HG03097 (cell line): ENCODE results near the gene MAPK12.
"Not testable (repeated sequence)": the region's sequence is repeated elsewhere in the genome, so short reads cannot be mapped to it uniquely, and the experiment has no call there.

Experiments used
- ATAC-seq: cut with Tn5 transposase; IDR thresholded peaks from one replicate; pipeline ENCODE4 v1.9.1; 2021; ENCODE audit not compliant: unreplicated experiment, low FRiP score

Gene MAPK12

DNA sequence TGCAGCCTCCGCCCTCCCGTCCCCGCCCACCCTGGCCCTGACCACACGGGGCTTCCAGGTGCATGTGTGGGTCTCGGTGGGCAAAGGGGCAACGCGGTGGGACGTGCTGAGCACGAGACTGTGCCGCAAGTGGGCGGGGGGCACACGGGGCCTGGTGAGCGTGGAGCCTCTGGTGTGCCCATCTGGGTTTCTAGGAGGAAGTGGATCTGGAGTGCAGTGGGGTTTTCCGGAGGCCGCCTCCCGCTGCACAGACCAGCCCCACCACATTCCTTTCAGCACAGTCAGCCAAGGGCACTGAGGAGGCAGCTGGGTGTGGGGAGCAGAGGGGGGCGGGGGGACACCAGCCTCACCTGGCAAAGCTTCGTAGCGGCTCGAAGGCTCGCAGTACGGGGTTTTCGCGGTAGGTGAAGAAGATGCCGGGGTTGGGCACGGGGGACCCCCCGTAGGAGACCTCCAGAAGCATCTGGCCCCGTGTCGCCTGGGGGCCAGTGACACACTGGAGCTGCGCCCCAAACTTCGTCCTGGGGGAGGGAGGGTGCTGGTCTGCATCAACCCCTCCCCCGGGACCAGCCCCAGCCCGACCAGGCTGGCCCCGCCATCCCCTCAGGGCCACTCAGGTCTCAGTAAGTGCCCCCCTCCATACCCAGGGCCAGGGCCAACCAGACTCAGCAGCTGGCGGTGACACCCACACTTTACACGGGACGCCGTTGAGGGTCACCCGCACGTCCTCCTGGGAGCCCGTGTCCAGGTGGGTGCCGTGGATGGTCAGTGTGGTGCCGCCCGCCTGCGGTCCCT lies 21.1 kb upstream of the MAPK12 start:
- ATAC-seq, result no peak

DNA sequence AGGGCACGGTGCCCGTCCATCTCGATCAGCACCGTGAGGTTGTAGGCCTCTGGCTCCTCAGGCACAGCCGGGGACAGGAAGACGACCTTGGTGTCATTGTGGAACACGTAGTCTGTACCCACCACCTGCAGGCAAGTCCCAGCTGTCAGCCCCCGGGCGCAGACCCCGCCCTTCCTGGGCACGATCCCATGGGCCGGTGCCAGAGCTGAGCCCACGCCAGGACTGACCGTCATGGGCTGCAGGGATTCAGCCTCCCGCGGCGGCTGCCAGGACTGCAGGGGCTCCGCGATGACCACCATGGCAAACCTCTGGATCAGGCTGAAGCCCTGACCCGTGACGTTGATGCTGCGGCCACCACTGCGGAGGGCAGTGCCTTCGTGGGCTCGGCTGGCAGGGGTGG lies 20.5 kb upstream of the MAPK12 start:
- ATAC-seq, result no peak

DNA sequence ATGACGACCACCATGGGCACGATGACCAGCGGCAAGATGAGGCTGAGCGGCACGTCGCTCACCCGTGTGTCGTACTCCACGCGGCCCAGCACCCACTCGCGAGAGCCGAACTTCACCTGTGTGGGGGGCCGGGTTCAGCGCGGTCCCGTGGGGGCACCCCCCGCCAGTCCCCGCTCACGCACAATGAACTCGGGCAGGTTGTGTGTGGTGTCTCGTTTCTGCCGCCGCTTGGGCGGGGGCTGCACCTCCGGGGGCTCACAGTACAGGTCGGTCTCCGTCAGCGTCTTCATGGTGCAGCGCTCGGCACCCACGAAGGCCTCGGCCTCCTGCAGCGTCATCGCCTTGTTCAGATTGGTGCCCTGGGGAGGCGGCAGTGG lies 19.9 kb upstream of the MAPK12 start:
- no peak for ATAC-seq

DNA sequence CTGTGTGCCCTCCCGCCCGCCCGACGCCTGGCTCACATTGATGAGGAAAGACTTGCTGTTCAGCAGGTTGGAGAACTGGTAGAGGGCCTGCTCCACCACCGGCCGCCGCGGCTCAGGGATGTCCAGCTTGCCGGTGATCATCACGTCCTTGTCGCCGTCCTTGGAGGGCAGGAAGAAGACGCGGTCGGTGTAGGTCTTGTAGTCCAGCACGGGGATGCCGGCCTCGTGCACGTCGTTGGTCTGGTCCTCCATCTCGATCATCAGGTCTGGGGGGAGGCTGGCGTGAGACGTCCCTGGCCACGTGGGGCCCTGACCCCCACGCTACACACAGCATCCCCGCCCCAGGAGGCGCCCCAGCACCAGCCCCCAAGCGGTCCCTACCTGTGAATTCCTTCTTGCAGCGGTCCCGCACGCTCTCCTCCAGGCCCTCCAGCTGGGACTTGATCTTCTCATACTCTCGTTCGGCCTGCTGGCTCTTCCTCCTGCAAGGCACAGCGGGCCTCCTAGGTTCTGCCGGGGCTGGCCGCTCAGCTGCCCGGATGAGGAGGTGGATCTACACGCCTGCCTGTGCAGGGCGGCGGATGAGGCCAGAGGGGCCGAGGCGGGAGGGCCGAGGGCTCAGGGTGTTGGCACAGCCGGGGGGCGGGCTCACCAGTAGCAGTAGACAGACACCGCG lies 19.4 kb upstream of the MAPK12 start:
- no peak for ATAC-seq

DNA sequence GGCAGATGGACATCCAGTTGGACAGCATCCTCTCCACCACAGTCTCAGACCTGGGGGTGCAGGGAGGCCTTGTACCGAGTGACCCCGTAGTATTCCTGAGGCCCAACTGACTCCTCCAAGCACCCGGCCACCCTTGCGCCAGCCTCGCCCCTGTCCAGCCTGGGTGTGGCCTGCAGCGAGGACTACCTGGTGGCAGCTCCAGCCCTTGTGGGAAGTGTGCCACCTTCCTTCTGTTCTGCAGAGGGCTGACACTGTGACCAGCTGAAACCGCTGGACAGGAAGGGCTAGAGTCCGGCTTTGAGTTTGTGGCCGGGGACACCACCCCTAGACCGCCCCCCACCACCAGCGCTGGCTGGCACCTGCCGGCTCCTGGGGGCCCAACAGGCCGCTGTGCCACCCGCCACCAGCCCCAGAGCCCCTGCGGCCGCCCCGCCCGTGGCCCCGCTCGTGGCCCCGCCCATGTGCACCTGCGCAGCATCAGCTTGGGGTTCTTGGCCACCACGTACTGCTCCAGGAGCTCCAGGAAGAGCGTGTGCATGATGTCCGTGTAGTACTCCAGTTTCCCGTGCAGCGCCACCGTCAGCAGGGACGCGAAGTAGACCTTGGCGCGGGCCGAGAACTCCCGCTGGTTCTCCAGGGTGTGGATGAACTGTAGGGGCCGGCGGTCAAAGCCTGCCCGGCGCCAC lies 18.7 kb upstream of the MAPK12 start:
- ATAC-seq, result no peak

DNA sequence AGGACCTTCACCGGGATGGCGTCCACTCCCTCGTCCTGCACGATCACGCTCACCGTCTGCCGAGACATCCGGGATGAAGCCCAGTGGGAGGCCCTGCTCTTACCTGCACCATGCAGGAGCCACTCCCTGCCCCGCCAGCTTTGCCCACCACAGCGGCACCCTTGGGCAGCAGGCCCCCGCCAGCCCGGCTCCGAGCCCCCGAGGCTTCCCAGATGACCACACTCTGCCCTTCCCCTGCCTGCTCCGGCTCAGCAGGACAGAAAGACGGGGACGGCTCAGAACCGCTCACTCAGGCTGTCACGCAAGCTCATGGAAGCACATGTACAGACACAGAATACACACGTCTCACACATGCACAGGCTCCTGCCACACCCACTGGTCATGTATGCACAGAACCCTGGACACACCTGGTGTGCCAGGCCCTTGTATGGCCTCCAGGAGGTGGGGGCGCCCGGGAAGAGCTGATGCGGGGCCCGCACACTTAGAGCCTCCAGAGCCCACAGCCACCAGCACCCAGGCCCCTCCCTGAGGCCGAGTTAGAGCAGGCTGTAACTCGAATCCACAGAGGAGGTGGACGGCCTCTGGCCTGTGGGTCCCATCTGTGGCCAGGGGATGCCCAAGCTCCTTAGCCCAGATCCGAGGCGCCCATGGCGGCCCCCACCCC lies 17.6 kb upstream of the MAPK12 start:
- ATAC-seq, result no peak

DNA sequence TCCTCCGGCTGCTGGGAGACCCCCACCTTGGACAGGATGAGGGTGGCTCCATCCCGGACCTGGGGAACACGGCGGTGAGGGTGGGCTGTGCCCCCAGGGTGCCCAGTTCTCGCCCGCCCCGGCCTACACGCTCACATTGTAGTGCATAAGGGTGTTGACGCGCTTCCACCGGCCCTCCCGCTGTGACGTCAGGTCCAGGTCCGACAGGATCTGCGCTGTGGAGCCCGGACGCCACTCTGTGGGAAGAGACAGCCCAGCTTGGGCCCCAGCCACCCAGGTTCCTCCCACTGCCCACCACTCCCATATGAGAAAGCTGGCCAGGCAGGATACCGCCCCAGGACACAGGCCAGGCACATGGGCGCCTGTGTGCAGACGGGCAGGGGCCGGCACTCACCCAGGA lies 17.0 kb upstream of the MAPK12 start:
- no peak for ATAC-seq

DNA sequence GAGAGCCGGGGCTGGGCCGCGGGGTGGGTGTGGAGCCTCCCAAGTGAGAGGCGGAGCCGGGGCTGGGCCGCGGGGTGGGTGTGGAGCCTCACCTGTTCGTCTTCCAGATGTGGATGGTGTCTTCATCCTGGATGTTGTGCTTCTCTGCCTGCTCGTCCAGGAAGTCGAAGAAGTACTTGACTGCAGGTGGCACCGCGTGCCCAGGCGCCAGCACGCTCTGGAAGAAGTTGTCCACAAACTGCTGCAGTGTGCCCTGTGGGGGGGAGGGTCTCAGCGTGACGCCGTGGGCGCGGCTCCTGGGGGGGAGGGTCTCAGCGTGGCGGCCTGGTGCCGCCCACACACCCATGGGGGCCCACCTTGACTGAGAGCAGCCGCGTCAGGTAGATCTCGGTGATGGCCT lies 16.3 kb upstream of the MAPK12 start:
- no peak for ATAC-seq

DNA sequence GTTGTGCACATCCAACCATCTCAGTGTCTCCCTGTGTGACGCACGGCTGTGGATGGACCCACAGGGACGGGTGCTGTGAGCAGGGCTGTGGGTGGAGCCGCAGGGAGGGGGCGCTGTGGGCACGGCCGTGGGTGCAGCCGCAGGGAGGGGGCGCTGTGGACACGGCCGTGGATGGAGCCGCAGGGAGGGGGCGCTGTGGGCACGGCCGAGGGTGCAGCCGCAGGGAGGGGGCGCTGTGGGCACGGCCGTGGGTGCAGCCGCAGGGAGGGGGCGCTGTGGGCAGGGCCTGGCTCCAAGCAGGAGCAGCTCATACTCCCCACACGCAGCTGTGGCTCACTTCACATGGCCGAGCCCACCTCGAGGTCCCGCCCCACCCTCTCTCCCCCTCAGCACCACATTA lies 14.7 kb upstream of the MAPK12 start:
- no peak for ATAC-seq

DNA sequence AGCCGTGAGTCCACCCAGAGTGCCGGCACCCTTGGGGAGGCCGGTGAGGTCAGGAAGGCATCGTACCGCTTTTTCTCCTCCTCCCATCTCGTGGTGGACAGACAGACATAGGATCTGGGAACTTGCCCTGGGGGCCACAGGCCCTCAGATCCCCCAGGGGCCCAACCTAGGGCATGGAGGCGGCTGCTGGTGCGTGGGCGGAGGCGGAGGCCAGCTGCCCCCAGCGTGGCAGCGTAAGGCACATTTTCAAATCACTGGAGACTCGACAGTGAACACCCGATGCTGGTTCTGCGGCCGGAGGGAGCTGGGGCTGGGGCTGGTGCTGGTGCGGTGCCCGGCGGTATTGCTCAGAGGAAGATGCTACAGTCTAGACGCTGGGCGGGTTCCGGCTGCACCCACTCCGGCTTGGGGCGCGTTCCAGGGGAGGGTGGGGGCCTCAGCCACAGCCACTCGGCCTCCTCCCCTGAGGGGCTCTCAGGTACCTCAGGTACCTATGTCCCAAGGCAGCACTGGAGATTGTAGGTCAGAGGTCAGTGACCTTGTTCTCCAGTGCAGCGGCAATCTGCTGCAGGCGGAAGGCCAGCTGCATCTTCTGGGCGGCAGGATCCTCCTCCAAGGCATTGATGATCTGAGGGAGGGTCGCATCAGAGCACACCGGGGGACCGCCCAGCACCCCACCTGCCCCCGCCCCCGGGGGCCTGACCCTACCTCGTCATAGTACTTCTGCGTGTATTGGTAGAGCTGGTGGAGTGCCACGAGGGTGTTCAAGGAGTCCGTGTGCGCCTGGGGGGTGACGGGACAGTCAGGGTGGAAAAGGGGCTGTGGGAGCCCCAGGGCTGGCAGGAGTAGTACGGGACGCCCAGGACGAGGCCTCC lies 13.9 kb upstream of the MAPK12 start:
- ATAC-seq, result no peak

DNA sequence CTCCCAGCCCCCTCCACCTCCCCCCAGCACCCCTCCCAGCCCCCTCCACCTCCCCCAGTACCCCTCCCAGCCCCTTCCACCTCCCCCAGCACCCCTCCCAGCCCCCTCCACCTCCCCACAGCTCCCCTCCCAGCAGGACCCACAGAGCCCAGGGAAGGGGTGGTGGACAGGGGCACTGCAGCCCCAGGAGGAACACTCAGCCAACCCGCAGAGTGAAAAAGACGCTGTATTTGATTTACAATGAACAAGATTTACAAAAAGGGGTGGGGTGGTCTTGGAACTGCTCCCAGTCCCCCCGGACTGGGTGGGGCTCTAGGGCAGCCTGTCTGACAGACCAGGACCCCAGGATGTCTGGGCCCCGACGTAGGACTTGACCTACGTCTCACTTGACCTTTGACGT lies 13.3 kb upstream of the MAPK12 start:
- no peak for ATAC-seq

DNA sequence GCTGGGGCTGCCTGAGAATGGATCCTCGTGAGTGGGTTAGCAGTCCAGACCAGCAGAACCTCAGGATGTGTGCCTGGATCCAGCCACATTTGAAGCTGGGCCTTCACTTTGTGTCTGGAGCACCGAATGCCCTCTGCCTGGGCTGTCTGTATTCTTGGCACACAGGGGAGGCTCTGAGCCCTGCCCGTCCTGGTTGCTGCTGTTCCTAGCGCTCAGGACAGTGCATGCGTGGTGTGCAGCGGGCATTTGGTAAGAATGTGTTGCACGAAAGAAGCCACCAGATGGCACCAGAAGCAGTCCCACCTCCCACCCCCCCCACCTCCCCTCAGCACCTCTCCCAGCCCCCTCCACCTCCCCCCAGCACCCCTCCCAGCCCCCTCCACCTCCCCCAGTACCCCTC lies 12.8 kb upstream of the MAPK12 start:
- no peak for ATAC-seq

DNA sequence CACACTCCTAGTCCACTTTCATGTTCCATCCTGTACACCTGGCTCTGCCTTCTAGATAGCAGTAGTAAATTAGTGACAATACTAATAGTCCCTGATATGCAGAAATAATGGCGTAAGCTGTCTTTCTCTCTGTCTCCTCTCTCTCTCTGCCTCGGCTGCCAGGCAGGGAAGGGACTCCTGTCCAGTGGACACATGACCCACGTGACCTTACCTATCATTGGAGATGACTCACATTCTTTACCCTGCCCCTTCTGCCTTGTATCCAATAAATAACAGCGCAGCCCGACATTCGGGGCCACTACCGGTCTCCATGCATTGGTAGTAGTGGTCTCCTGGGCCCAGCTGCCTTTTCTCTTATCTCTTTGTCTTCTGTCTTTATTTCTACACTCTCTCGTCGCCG lies 12.3 kb upstream of the MAPK12 start:
- not testable (repeated sequence) for ATAC-seq

DNA sequence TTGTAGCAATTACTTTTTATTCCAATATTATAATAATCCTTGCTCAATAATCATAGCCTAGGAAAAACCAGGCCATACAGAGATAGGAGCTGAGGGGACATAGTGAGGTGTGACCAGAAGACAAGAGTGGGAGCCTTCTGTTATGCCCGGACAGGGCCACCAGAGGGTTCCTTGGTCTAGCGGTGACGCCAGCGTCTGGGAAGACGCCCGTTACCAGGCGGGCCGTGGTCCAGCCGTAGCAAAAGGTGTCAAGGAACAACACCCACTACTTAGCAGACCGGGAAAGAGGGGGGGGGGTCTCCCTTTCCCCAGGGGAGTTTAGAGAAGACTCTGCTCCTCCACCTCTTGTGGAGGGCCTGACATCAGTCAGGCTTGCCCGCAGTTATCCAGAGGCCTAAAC lies 11.9 kb upstream of the MAPK12 start:
- ATAC-seq, result not testable (repeated sequence)

DNA sequence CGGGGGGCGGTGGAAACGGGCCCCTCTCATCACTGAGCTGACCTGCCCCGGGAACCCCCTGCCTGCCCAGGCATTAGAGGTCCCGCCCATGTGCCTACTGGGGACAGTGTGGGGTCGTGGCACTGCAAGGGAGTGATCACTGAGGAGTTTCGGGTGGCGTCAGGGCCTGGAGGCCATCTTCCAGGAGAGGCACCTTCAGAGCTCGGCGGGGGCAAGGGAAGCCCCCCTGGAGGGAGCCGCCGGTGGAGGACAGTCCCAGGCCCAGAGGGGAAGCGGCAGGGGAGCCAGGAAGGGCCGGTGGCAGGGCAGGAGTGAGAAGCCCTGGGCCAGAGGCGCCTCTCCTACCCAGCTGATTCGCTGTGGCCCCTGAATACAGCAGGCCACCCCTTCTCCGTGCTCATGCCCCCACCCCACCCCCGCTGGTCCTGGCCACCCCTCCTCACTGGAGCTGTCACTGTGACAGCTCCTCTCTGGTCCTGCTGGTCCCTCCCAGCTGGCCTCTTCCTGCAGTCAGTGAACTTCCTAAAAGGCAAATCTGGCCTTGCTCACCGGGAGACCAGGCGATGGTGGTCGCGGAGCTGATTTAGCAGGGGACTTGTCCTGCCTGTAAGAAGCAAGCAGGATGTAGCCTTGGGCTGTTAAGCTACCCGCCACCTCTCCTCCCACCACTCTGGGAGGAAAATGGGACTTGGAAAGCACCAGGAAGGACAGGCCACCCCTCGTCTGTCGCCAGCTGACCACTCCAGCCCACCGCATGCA lies 10.7 kb upstream of the MAPK12 start:
- ATAC-seq, result no peak

DNA sequence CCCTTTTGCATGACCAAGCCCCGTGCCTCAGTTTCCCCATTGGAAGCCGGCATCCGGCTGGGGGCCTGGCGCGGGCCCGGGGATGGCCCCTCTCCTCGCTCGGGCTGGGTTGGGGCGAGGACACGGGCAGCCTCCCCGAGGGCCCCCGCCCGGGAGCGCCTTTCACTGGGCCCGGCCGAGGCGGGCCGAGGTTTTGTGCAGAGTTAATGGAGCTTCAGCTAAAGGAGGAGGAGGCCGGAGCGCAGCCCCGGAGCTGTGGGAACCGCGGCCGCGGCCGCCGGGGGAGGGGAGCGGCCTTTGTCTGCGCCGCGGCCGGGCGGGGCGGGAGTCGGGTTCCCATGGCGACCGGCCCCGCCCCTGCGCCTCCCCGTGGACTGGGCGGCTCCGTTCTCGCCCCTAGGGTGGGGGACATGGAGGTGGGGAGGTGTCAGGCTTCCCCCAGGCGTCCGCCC lies 10.1 kb upstream of the MAPK12 start:
- no peak for ATAC-seq

DNA sequence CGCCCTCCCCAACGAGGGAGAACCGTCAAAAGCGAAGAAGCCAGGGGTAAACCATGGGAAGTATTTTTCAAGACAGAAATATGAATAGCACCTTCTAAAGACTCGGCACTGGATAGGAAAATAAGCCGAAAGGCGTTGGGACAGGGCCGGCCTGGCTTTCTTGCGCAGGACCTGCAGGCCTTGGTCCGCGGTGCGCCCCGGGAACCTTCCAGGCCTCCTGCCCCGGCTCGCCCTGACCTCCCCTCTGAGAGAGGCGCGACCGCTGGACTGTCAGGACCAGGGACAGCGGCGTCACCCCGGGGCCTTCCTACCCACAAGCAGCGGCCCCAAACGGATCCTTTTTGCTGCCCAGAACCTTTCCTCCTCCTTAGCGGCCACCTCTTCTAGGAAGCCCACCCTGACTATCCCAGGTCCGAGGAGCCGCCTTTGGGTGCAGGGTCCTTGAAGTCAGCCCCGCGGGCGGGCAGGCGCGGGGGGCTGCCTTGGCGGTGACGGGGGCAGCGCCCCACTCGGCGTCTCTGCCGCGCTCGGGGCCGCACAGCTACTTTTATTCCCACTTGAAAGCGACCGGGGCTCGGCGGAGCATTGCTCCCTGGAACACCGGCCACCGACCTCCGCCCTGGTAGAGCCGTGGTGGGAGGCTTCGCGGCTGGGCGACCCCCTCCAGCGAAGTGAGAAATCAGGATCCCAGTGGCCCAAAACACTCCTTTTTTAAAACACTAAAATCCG lies 9.3 kb upstream of the MAPK12 start:
- ATAC-seq, result no peak

DNA sequence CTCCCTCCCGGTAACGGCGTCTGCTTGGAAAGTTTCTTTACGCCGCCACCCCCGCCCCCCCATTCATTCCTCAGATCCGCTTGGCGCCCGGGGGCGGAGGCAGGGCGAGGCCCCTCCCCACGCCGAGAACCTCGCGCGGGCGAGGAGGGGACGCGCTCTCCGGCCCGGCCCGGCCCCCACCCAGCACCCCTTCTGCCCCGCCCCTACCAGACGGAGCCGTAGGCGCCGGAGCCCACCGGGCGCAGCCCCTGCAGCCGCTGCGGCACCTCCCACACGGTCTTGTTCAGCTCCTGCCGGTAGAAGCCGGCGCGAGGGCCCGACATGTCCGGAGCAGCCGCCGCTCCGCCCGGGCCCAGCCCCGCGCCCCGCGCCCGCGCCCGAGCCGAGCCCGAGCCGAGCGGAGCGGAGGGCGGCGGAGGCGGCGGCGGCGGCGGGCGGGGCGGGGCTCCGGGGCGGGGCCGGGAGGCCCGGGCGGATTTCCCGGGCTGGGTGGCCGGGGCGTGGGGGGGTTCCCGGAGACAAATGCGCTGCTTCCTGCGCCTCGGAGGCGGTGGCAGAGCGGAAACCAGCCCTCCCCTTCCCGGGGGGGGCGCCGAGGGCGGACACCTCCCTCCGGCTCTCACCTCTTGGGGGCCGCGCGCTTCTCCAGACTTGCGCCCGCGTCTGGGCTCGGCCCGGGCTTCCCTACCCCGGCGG lies 8.6 kb upstream of the MAPK12 start, which contains the start of gene MAPK11:
TSS of gene MAPK11 (minus strand) at position 411 of the 696 bp plus-strand sequence. CDS start at position 323, 88 bp downstream.
- ATAC-seq, result no peak
